HCT116 (cell line): ENCODE results near the gene GRHL3. TPM values are rescaled to one million over a fixed set of nuclear protein-coding genes. Genes with fewer than 3 reads are reported as not detected.

Source experiments
- ATAC-seq: fragments of 200-7000 bp; cut with Tn5 transposase; 2 replicates; pipeline ENCODE4 v1.9.1; 2020; ENCODE audit warnings: mild to moderate bottlenecking, moderate library complexity
- BruUV-seq: library from RNA; stranded (reverse); fragments of 400-500 nt; replicated peaks from 2 replicates; lab custom pipeline; 2021; lab: Mats Ljungman, UMichigan
- CTCF ChIA-PET: fragments of 300-600 bp; sonication (Branson Sonifier 250); formaldehyde crosslinking; loops from one replicate; lab custom pipeline; 2021; ENCODE audit warnings: antibody characterized with exemption; lab: Charles Lee
- POLR2A ChIA-PET: fragments of 300-600, 350-600 bp; sonication (Branson Sonifier 250); formaldehyde crosslinking; loops from one replicate; lab custom pipeline; 2021; ENCODE audit warnings: antibody characterized with exemption; lab: Charles Lee
- RAD21 ChIA-PET, 2 experiments: fragments of 300-600 bp; sonication (Branson Sonifier 250); formaldehyde crosslinking; loops; one replicate each; lab custom pipeline; 2023; ENCODE audit warnings: low total read pairs in 2 of 2; ENCODE audit not compliant: uncharacterized antibody in 2 of 2, unreplicated experiment in 2 of 2, low non-redundant PET in 1 of 2; lab: Charles Lee
- DNase-seq: peaks from one replicate; pipeline ENCODE4 v3.0.0-alpha.2; 2010; ENCODE audit warnings: low read depth, low spot score
- H2AFZ ChIP-seq: fragments of 200-600 bp; shearing (Covaris generic), sonication (generic); 2 replicates; pipeline ENCODE4 v1.6.1; 2017; ENCODE audit warnings: low read depth, mixed run types, mixed read lengths, antibody characterized with exemption, low read length; ENCODE audit not compliant: poor library complexity, severe bottlenecking
- H3K27ac ChIP-seq: 2 replicates; pipeline ENCODE4 v1.5.1; 2012; ENCODE audit warnings: low read depth, low read length
- H3K27me3 ChIP-seq: fragments of 200-600 bp; sonication (generic); 2 replicates; pipeline ENCODE4 v1.6.1; 2016; ENCODE audit warnings: mixed run types, low read length, mixed read lengths; ENCODE audit not compliant: insufficient read depth
- H3K36me3 ChIP-seq, 2 experiments: fragments of 200-500 bp in 1 of 2; fragments of 200-600 bp in 1 of 2; sonication (Bioruptor generic) in 1 of 2; sonication (generic) in 1 of 2; 2 replicates each; pipeline versions ENCODE4 v1.5.1 to v1.6.1; 2014 to 2016; ENCODE audit warnings: low read length in 2 of 2, inconsistent platforms in 1 of 2, mixed read lengths in 1 of 2, mixed run types in 1 of 2; ENCODE audit not compliant: insufficient read depth in 2 of 2, control insufficient read depth in 1 of 2
- H3K4me1 ChIP-seq, 2 experiments: fragments of 200-600 bp in 1 of 2; sonication (generic) in 1 of 2; 2 replicates each; pipeline versions ENCODE4 v1.5.1 to v1.6.1; 2012 to 2017; ENCODE audit warnings: low read length in 2 of 2, inconsistent platforms in 1 of 2, mild to moderate bottlenecking in 1 of 2, mixed read lengths in 1 of 2, mixed run types in 1 of 2, moderate library complexity in 1 of 2; ENCODE audit not compliant: insufficient read depth in 2 of 2, control insufficient read depth in 1 of 2
- H3K4me2 ChIP-seq: fragments of 200-600 bp; sonication (generic); 2 replicates; pipeline ENCODE4 v1.6.1; 2017; ENCODE audit warnings: mixed run types, low read length, mixed read lengths
- H3K4me3 ChIP-seq, 2 experiments: fragments of 200-600 bp in 1 of 2; sonication (generic) in 1 of 2; replicated peaks in 1 of 2; 2 replicates each; pipeline ENCODE4 v1.5.1; 2011 to 2016; ENCODE audit warnings: low read length in 2 of 2, control low read depth in 1 of 2, low read depth in 1 of 2, mild to moderate bottlenecking in 1 of 2, mixed read lengths in 1 of 2, mixed run types in 1 of 2
- H3K79me2 ChIP-seq: fragments of 200-600 bp; sonication (generic); 2 replicates; pipeline ENCODE4 v1.6.1; 2017; ENCODE audit warnings: mild to moderate bottlenecking, mixed run types, low read length, moderate library complexity, mixed read lengths; ENCODE audit not compliant: insufficient read depth
- H3K9ac ChIP-seq: fragments of 200-600 bp; sonication (generic); 2 replicates; pipeline ENCODE4 v1.6.1; 2016; ENCODE audit warnings: low read length, mixed read lengths
- H3K9me2 ChIP-seq: fragments of 200-600 bp; sonication (generic), shearing (Covaris generic); 2 replicates; pipeline ENCODE4 v1.6.1; 2017; ENCODE audit warnings: mixed run types, mild to moderate bottlenecking, moderate library complexity; ENCODE audit not compliant: insufficient read depth
- H3K9me3 ChIP-seq, 2 experiments: fragments of 200-500 bp in 1 of 2; fragments of 200-600 bp in 1 of 2; sonication (Bioruptor generic) in 1 of 2; sonication (generic) in 1 of 2; 2 replicates each; pipeline ENCODE4 v1.6.1; 2014 to 2017; ENCODE audit warnings: low read length in 2 of 2, mixed read lengths in 2 of 2, inconsistent platforms in 1 of 2, low read depth in 1 of 2, mild to moderate bottlenecking in 1 of 2, mixed run types in 1 of 2, moderate library complexity in 1 of 2; ENCODE audit not compliant: control insufficient read depth in 1 of 2, insufficient read depth in 1 of 2
- H4K20me1 ChIP-seq: fragments of 200-600 bp; sonication (generic), shearing (Covaris generic); 2 replicates; pipeline ENCODE4 v1.6.1; 2017; ENCODE audit warnings: mixed run types, mild to moderate bottlenecking, moderate library complexity; ENCODE audit not compliant: insufficient read depth
- ATF3 ChIP-seq: IDR thresholded peaks from 2 replicates; pipeline ENCODE4 v1.6.1; 2012
- CBX3 ChIP-seq: IDR thresholded peaks from 2 replicates; pipeline ENCODE4 v1.6.1; 2012; ENCODE audit warnings: low read depth
- EGR1 ChIP-seq: IDR thresholded peaks from 2 replicates; pipeline ENCODE4 v1.6.1; 2012; ENCODE audit warnings: low read depth
- EZH2phosphoT487 ChIP-seq: fragments of 200-600 bp; IDR thresholded peaks from 2 replicates; pipeline ENCODE4 v1.6.1; 2018; ENCODE audit warnings: antibody characterized with exemption, borderline replicate concordance
- JUND ChIP-seq: IDR thresholded peaks from 2 replicates; pipeline ENCODE4 v1.6.1; 2012
- POLR2A ChIP-seq: IDR thresholded peaks from 2 replicates; pipeline ENCODE4 v1.7.0; 2011; ENCODE audit warnings: borderline replicate concordance; ENCODE audit not compliant: insufficient read depth, insufficient read length; ENCODE audit errors: extremely low read depth
- POLR2AphosphoS5 ChIP-seq: IDR thresholded peaks from 2 replicates; pipeline ENCODE4 v1.6.1; 2011; ENCODE audit warnings: mild to moderate bottlenecking, low read depth, low read length, moderate library complexity
- RAD21 ChIP-seq: IDR thresholded peaks from 2 replicates; pipeline ENCODE4 v1.6.1; 2012; ENCODE audit warnings: low read depth, mild to moderate bottlenecking
- YY1 ChIP-seq: IDR thresholded peaks from 2 replicates; pipeline ENCODE4 v1.6.1; 2011; ENCODE audit warnings: low read length, low read depth, moderate library complexity, mild to moderate bottlenecking; ENCODE audit not compliant: insufficient replicate concordance; ENCODE audit errors: extremely low read depth
- ZFX ChIP-seq: fragments of 450-650 bp; IDR thresholded peaks from 2 replicates; pipeline ENCODE4 v1.6.1; 2017
- intact Hi-C: fragments of 100-400 bp; cut with micrococcal nuclease; formaldehyde crosslinking; loops from 2 replicates; pipeline ENCODE4 v1.10.0; 2022
- total RNA-seq: library from RNA; stranded (reverse); gene quantifications from one replicate; pipeline ENCODE4 v1.2.1, GENCODE V29; 2021; ENCODE audit not compliant: unreplicated experiment

The GRHL3 gene
- total RNA-seq, 1 experiment from 2014 or later, result 1.0 TPM

GRCh38 chr1:24369801-24370200, 50.6 kb downstream of the GRHL3 start:
- peaks cover 20 to 52% of the 10 kb centered on the region in 2 experiments for H3K4me1 ChIP-seq
- ATAC-seq, result no peak
- POLR2A ChIA-PET, result interaction anchor here (0.6 kb wide), 1 partner anchor 285 kb away, joined by 3 read pairs; no protein-coding TSS in a partner anchor

GRCh38 chr1:24373044-24373443, 53.9 kb downstream of the GRHL3 start:
- TF ChIP-seq RAD21, result no peak
- no peak for TF ChIP-seq POLR2A
- no peak for TF ChIP-seq YY1
- no peak for TF ChIP-seq EZH2phosphoT487
- TF ChIP-seq CBX3, result no peak
- TF ChIP-seq ZFX, result no peak
- no peak for TF ChIP-seq JUND
- TF ChIP-seq EGR1, result no peak
- Histone ChIP-seq H3K4me2 (no peak overlapping the region), H3K4me1 (peaks cover 6 to 41% of the 10 kb centered on the region in 2 experiments), H3K9ac (no peak overlapping the region), H4K20me1 (no peaks in the 10 kb centered on the region), H3K27ac (no peak overlapping the region), H3K79me2 (no peaks in the 10 kb centered on the region), H3K9me3 (no peaks in the 10 kb centered on the region), H3K36me3 (no peaks in the 10 kb centered on the region), H2AFZ (no peak overlapping the region), H3K4me3 (no peak overlapping the region), H3K27me3 (no peaks in the 10 kb centered on the region), H3K9me2 (no peaks in the 10 kb centered on the region)
- no TSS peak for BruUV-seq
- ChIA-PET RAD21 (no interaction called here), POLR2A (no interaction called here), CTCF (interaction anchor here (0.8 to 1.9 kb wide), 2 partner anchors 15 to 171 kb away, joined by 3 to 5 read pairs; no protein-coding TSS in a partner anchor)
- no peak for ATAC-seq
- intact Hi-C loops, result no loop called here
- DNase-seq, result no peak

More at GRCh38 chr1:24369801-24370200, 50.6 kb downstream of the GRHL3 start:
- intact Hi-C loops, result no loop called here
- CTCF ChIA-PET, result no interaction called here
- Histone ChIP-seq H3K9ac (no peak overlapping the region), H3K27ac (no peak overlapping the region), H3K27me3 (no peaks in the 10 kb centered on the region), H3K4me2 (no peak overlapping the region), H3K79me2 (no peaks in the 10 kb centered on the region), H3K9me3 (no peaks in the 10 kb centered on the region), H3K4me3 (no peak overlapping the region), H2AFZ (no peak overlapping the region), H4K20me1 (no peaks in the 10 kb centered on the region), H3K36me3 (no peaks in the 10 kb centered on the region), H3K9me2 (no peaks in the 10 kb centered on the region)
- RAD21 ChIA-PET, result no interaction called here
- DNase-seq, result no peak
- TF ChIP-seq CBX3, result no peak
- no peak for TF ChIP-seq ATF3
- no peak for TF ChIP-seq POLR2AphosphoS5
- no TSS peak for BruUV-seq
